Astrocyte of the spinal cord (primary cell): ENCODE data around the gene UBE2J2.

Experiments
- DNase-seq: peaks from one replicate; pipeline ENCODE4 v3.0.0; 2011; ENCODE audit warnings: low read depth, low spot score
- H3K4me3 ChIP-seq: 2 replicates; pipeline ENCODE4 v1.5.1; 2011; ENCODE audit warnings: low read depth, mild to moderate bottlenecking, low read length, moderate library complexity
- CTCF ChIP-seq: IDR thresholded peaks from 2 replicates; pipeline ENCODE4 v1.5.1; 2012; ENCODE audit warnings: low read depth, mild to moderate bottlenecking, low read length, inconsistent platforms
- in situ Hi-C: cut with HindIII; loops from 2 replicates; pipeline ENCODE4 v1.10.0; 2017; ENCODE audit warnings: low sequenced_read_pairs

UBE2J2 gene

DNA sequence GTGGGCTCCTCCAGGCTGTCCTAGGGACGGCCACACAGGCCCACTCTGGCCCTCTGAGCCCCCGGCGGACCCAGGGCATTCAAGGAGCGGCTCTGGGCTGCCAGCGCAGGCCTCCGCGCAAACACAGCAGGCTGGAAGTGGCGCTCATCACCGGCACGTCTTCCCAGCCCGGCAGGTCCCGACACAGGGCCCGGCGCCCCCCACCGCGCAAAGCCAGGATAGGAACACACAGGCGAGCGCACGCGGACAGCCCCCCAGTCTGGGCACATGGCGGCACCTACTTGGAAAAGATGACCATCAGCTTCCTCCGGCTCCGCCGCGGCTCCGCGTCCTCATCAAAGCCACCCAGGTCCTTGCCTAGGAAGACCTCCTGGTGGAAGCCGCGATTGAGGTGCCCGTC lies 45.5 kb downstream of the UBE2J2 start:
- no peak overlapping the region for H3K4me3 ChIP-seq
- TF ChIP-seq CTCF = no peak
- DNase-seq = no peak
- in situ Hi-C loops = no loop called here

DNA sequence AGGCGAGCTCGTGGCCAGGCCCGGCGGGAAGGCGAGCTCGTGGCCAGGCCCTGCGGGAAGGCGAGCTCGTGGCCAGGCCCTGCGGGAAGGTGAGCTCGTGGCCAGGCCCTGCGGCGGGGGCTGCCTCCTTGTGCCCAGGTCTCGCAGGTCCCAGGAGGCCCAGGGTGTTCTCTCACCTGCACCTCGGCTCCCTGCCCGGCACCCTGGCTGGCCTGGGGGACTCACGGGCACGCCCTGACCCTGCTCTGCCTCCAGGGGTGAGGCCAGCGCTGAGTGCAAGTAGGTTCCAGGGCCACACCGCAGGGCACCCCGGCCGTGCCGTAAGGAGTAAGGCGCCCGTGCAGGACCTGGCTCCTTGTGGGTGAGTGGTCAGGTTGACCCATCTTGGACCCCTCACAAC lies 46.3 kb downstream of the UBE2J2 start:
- no peak overlapping the region for H3K4me3 ChIP-seq
- TF ChIP-seq CTCF = no peak
- in situ Hi-C loops = no loop called here
- DNase-seq = no peak

GRCh38 chr1:1226566-1227362 lies 46.9 kb downstream of the UBE2J2 start:
- no peak overlapping the region for H3K4me3 ChIP-seq
- no peak for DNase-seq
- no peak for TF ChIP-seq CTCF
- in situ Hi-C loops = no loop called here

- in situ Hi-C loops = no loop called here
- no peak overlapping the region for H3K4me3 ChIP-seq
- DNase-seq = no peak
- no peak for TF ChIP-seq CTCF
Observed at GRCh38 chr1:1225913-1226312, 47.7 kb downstream of the UBE2J2 start.

DNA sequence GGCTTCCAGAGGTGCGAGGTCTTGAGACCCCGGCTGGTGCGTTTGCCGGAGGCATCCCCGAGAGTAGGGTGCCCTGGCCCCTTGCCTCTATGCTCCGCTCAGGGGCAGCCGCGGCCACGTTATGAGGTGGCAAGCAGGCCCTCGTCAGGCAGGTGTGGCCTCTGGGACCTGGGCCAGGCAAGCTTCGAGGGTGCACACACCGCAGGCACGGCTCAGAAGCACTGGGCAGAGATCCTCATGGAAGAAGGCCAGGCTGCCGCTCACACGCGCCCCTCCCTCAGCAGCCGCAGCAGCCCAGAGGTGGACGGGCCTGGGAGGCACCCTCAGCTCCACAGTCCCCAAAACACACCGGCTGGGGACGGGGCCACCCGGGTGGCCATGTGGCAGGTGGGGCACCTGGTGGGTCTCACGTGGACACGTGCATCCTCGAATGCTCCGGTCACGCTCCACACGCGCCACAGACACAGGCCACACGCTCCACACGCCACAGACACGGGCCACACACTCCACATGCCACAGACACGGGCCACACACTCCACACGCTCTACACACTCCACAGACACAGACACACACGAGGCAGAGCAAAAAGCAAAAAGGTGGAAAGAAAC lies 48.3 kb downstream of the UBE2J2 start:
- no peak overlapping the region for H3K4me3 ChIP-seq
- DNase-seq = no peak
- in situ Hi-C loops = no loop called here
- TF ChIP-seq CTCF = no peak

DNA sequence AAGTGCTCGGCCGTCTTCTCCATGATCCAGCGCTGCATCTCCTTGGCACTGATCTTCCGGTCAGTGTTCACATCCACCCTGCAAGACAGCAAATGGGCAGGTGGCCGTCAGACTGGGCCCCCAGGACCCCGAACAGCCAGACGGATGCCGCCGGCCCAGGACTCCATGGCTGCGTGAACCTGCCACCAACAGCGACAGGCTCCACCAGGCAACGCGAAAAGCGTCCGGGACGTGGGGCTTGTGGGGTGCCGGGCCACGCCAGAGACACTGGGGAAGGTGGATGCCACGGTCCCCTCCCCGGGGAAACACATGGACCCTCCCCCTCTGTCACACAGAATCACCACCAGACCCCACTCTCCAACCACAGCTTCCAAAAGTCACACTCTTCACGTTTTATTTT lies 49.8 kb downstream of the UBE2J2 start:
- DNase-seq = no peak
- no peak for TF ChIP-seq CTCF
- in situ Hi-C loops = no loop called here
- H3K4me3 ChIP-seq = no peak overlapping the region
